Cardiac fibroblast (primary cell): ENCODE results near the gene MITF.

ENCODE experiments used
- DNase-seq, 2 donors: peaks; one replicate each; pipeline versions ENCODE4 v3.0.0 to v3.0.0-alpha.2; 2010; ENCODE audit warnings: low read depth in 2 of 2
- H3K4me3 ChIP-seq, 2 donors: replicated peaks in 1 of 2; 1 replicate in 1 of 2; 2 replicates in 1 of 2; pipeline ENCODE4 v1.5.1; 2011; ENCODE audit warnings: low read depth in 2 of 2, low read length in 2 of 2, mild to moderate bottlenecking in 2 of 2, moderate library complexity in 1 of 2
- TF ChIP-seq, protein P1 (sequence below): IDR thresholded peaks from one replicate; pipeline ENCODE4 v1.5.1; 2011; ENCODE audit warnings: low read depth, mild to moderate bottlenecking, low read length, inconsistent platforms

MITF gene

DNA sequence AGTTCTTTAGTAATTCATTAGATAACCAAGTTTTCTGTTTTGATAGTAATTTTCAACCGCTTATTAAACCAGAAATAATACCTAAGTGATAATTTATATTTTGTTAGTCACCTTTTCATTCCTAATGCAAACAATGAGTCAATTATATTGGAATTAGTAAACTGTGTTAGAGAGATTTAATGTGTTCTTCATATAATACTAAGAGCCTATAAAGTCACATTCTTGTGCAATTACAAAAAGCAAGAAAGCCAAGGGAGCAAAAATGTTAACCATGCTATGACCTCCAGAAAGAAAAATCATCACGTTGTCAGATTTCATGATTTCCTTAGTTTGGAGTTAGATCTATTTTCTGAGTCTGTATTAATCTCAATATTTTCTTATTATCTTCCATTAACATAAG lies 151.4 kb downstream of the MITF start:
- no peak for DNase-seq
- TF ChIP-seq, protein P1, sequence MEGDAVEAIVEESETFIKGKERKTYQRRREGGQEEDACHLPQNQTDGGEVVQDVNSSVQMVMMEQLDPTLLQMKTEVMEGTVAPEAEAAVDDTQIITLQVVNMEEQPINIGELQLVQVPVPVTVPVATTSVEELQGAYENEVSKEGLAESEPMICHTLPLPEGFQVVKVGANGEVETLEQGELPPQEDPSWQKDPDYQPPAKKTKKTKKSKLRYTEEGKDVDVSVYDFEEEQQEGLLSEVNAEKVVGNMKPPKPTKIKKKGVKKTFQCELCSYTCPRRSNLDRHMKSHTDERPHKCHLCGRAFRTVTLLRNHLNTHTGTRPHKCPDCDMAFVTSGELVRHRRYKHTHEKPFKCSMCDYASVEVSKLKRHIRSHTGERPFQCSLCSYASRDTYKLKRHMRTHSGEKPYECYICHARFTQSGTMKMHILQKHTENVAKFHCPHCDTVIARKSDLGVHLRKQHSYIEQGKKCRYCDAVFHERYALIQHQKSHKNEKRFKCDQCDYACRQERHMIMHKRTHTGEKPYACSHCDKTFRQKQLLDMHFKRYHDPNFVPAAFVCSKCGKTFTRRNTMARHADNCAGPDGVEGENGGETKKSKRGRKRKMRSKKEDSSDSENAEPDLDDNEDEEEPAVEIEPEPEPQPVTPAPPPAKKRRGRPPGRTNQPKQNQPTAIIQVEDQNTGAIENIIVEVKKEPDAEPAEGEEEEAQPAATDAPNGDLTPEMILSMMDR = no peak
- no peak overlapping the region for H3K4me3 ChIP-seq

DNA sequence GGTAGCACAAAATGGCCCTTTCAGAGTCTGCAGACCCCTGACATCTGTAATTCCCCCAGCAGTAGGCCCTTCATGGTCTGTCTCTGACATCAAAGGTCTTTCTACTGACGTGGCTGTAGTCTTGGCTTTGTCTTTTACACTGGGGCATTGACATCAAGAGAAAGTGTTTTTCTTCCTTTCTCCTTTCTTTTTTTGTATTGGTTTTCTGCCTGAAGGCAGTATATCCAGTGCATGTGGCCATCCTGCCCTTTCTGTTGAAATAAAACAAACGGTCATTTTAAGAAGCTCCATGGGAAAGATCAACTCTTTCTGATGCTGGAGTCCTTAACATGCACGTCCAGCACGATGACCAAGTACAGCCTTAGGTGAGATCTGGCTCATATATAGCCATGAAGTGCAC lies 153.4 kb downstream of the MITF start:
- DNase-seq = no peak
- TF ChIP-seq, protein P1 = no peak
- no peak overlapping the region for H3K4me3 ChIP-seq

DNA sequence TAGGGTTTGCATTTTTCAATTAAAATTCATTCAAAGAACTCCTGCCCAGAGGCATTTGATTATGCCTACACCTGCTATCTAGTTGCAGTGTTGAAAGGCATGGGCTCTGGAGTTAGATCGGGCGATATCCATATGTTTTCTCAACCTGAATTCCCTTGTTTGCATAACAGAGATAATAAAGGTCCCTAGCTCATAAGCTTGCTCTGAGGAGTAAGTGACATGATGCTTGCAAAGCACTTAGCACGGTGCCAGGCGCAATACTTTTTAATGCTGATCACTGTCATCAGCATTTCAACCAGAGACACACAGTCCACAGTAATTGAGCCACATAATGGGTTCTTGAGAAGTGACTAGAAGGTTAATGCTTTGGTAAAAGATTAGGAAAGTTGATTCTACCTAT lies 154.0 kb downstream of the MITF start:
- no peak overlapping the region for H3K4me3 ChIP-seq
- no peak for DNase-seq
- TF ChIP-seq, protein P1 = no peak

DNA sequence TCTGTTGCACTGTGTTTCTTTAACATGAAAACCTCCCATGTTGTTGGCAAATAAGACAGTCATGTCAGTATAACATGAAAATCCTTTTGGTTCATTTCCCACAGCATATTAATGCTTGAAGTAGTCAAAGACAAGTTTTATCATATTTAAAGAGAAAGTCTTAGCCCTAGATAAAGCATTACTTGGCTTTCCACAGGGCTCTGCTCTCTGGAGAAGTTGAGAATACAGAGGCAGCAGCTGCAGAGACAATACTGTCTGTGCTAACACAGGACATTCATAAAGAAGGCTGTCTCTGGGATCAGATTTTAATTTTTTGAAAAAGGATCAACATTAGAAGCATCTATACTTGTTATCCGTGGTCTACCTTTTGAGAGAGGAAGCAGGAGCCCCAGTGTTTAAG lies 156.8 kb downstream of the MITF start:
- TF ChIP-seq, protein P1 = no peak
- DNase-seq = no peak
- no peak overlapping the region for H3K4me3 ChIP-seq

DNA sequence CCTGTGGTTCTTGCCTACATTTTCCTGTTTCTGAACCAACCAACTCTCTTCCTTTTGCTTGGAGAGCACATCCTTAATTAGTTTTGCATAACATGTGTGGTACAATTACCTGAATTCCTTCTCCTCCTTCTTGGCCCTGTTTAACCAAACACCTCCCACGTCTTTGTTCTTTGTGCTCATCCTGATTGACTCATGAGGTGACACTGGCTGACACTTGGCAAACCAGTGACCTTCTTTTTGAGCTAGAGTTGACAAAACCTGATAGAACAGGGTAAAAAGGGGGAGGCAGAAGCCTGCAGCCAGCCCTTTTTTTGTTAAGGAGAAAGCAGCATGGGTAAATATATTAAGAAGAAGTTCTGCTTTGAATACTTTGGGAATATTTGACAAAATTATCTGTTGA lies 161.1 kb downstream of the MITF start:
- DNase-seq = no peak
- TF ChIP-seq, protein P1 = no peak

DNA sequence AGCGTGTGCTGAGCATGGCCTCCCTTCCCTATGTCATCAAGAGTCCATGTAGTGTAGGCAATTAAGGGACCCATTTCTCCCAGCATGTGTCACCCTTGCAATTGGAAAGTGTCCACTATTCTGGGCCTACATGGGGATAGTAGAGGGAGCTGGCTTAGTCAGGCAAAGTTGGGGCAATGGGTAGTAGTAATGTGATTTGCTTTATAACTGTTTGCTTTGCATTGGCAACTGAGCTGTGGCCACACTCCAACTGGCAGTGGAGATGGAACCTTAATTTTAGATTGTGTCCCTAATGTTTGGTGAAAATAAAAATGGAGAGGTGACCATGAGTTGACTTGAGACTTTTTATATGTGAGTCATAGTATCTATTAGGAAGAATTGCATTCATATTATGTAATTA lies 162.5 kb downstream of the MITF start:
- H3K4me3 ChIP-seq = no peak overlapping the region
- TF ChIP-seq, protein P1 = no peak
- no peak for DNase-seq

More for the DNA sequence above, 161.1 kb downstream of the MITF start:
- no peak overlapping the region for H3K4me3 ChIP-seq

DNA sequence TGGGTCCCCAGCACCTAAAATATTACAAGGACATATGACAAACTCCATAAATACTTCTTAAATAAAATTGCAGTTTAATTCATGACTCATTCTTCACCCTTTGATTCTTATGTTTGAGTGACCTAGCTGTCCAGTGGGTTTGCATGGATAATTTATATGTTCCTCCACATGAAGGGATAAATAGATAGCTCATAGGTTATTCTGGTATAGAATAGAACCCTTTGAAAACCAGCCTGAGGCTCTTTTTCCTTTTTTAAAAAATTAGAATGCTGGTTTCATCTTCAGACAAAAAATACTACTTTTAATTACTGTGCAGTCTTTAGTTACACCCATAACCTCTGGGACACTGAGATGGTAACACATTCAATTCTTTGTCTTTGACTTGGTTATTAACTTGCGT lies 163.1 kb downstream of the MITF start:
- H3K4me3 ChIP-seq = no peak overlapping the region
- no peak for DNase-seq
- TF ChIP-seq, protein P1 = no peak
